Heart left ventricle (tissue), 16 donors: ENCODE results near the gene HOXC10. TPM values are rescaled to one million over a fixed set of nuclear protein-coding genes. Genes with fewer than 3 reads are reported as not detected.

Source experiments
- ATAC-seq, 4 donors: fragments of 200-7000 bp; cut with Tn5 transposase; one replicate each; pipeline ENCODE4 v1.9.1; 2020 to 2022; ENCODE audit warnings: moderate library complexity in 4 of 4, mild to moderate bottlenecking in 3 of 4, moderate number of reproducible peaks in 1 of 4
- DNase-seq, 5 donors: peaks; one replicate each; pipeline ENCODE4 v3.0.0-alpha.2; 2020
- H3K27ac ChIP-seq, 12 donors: fragments of 200-600 bp; sonication (generic) in 4 of 12; one replicate each; pipeline versions ENCODE4 v1.5.0 to v1.8.0; 2016 to 2022; ENCODE audit warnings: mild to moderate bottlenecking in 2 of 12
- H3K27me3 ChIP-seq, 9 donors: fragments of 200-600 bp; sonication (generic) in 2 of 9; one replicate each; pipeline versions ENCODE4 v1.5.1 to v1.8.0; 2016 to 2022; ENCODE audit warnings: mild to moderate bottlenecking in 3 of 9
- H3K36me3 ChIP-seq, 9 donors: fragments of 200-600 bp; sonication (generic) in 2 of 9; one replicate each; pipeline versions ENCODE4 v1.5.0 to v1.8.0; 2018 to 2022; ENCODE audit warnings: mild to moderate bottlenecking in 2 of 9
- H3K4me1 ChIP-seq, 12 donors: fragments of 200-600 bp; sonication (generic) in 4 of 12; one replicate each; pipeline versions ENCODE4 v1.5.0 to v1.8.0; 2016 to 2022; ENCODE audit warnings: mild to moderate bottlenecking in 3 of 12
- H3K4me3 ChIP-seq, 12 donors: fragments of 200-600 bp; sonication (generic) in 4 of 12; one replicate each; pipeline versions ENCODE4 v1.5.0 to v1.8.0; 2017 to 2022; ENCODE audit warnings: mild to moderate bottlenecking in 9 of 12, moderate library complexity in 4 of 12
- H3K9me3 ChIP-seq, 12 donors: fragments of 200-600 bp; sonication (generic) in 4 of 12; one replicate each; pipeline versions ENCODE4 v1.5.0 to v1.8.0; 2016 to 2022; ENCODE audit warnings: mild to moderate bottlenecking in 1 of 12
- POLR2A ChIP-seq, 2 donors: fragments of 450-650 bp; IDR thresholded peaks; one replicate each; pipeline ENCODE4 v1.6.1; 2017; ENCODE audit warnings: antibody characterized with exemption in 2 of 2, mild to moderate bottlenecking in 2 of 2, moderate library complexity in 2 of 2
- WGBS, 4 donors: extraction: QIAGEN DNeasy Blood & Tissue Kit in 2 of 4; methylation state at CpG; one replicate each; pipeline versions ENCODE4 v1.1.5 to v1.1.7; 2013 to 2018; 5-methylcytosine and 5-hydroxymethylcytosine counted together
- intact Hi-C, 10 donors: fragments of 100-400 bp; cut with DNase I; formaldehyde crosslinking; loops; one replicate each; pipeline versions ENCODE4 v1.11.1 to v1.14.2; 2022
- polyA plus RNA-seq, 2 donors: library from polyadenylated mRNA; stranded (reverse); fragments of 200-250 nt; gene quantifications; one replicate each; pipeline ENCODE4 v1.2.3, GENCODE V29; 2013
- total RNA-seq, 9 donors: library from RNA; depleted of rRNA in 2 of 9; stranded (reverse); fragments of >200 nt in 2 of 9; fragmentation: NEBNext Ultra II Directional in 3 of 9; extraction: Animal tissue kit (Norgen Biotek cat#: 25700) in 3 of 9; gene quantifications; one replicate each; pipeline versions ENCODE4 v1.1.0 to v1.2.4, GENCODE V29; 2016 to 2023
- TF ChIP-seq, protein P1 (sequence below), 12 donors: fragments of 200-600 bp; sonication (generic) in 4 of 12; IDR thresholded peaks; one replicate each; pipeline versions ENCODE4 v1.5.0 to v1.8.0; 2018 to 2022; ENCODE audit warnings: antibody characterized with exemption in 12 of 12, mild to moderate bottlenecking in 5 of 12
- donor health status: ischemic (EF 13 %, LVEDD 7.1; RV severe dilation, severe dysfunction).
- donor health status: healthy with polysubstance abuse.
- donor health status: DM: no; HTN: yes; CAD: no.
- donor health status: DM: no; HTN: no; CAD: no.
- donor health status: ischemic (EF 25% LVEDD 6.9; RV normal size, moderate dysfunction).
- donor health status: ischemic (EF 25% LVEDD 5.7; RV mildly dilated, moderate dysfunction).
- donor health status: healthy.
- donor health status: DM: yes; HTN: yes; CAD: no.
- donor health status: ischemic (EF 35%, LVEDD 5.7; RV mildly dilated, moderate dysfunction).
- donor health status: nonischemic (EF 11% LVEDD 7.7; RV severe dilation, severe dysfunction).
- donor health status: DM: yes; HTN: yes; CAD: no.
- donor health status: PGD.
- donor health status: ischemic (EF 29% LVEDD 5.4; RV normal size, mild dysfunction).
- donor health status: nonischemic (EF 23%, LVEDD 6.1; RV moderate dilation, normal function).

Gene HOXC10
- total and polyA plus RNA-seq, 11 donors: not detected

DNA sequence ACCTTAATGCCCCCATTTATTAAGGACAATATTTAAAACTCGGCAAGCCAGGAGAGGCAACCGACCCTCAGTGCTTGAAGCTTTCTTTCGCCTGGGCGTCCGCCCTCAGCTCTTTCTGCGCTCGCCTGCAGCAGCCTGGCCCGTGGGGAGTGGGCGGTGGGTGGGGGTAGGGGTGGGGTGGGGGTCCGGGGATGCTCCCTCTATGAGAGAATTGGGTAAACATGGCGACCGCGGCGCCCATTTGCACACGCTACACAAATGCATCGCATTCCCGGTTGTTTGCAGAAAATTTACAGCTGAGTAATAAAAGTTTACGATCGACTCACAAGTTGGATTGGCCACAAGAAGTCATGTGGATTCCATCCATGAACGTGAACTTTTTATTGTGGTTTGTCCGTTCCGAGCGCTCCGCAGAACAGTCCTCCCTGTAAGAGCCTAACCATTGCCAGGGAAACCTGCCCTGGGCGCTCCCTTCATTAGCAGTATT lies 31.6 kb downstream of the HOXC10 start:
- ATAC-seq (no peak), DNase-seq (no peak)
- TF ChIP-seq POLR2A (IDR thresholded peaks at IDR 0.05): no peak
- TF ChIP-seq, protein P1, sequence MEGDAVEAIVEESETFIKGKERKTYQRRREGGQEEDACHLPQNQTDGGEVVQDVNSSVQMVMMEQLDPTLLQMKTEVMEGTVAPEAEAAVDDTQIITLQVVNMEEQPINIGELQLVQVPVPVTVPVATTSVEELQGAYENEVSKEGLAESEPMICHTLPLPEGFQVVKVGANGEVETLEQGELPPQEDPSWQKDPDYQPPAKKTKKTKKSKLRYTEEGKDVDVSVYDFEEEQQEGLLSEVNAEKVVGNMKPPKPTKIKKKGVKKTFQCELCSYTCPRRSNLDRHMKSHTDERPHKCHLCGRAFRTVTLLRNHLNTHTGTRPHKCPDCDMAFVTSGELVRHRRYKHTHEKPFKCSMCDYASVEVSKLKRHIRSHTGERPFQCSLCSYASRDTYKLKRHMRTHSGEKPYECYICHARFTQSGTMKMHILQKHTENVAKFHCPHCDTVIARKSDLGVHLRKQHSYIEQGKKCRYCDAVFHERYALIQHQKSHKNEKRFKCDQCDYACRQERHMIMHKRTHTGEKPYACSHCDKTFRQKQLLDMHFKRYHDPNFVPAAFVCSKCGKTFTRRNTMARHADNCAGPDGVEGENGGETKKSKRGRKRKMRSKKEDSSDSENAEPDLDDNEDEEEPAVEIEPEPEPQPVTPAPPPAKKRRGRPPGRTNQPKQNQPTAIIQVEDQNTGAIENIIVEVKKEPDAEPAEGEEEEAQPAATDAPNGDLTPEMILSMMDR (IDR thresholded peaks at IDR 0.05): no peak
- WGBS, 4 donors: 3 to 5% (median 4%) methylated on average over 25 of the region's 25 CpGs
- Histone ChIP-seq H3K27me3 (peaks cover 61 to 96% (median 82%) of the 10 kb centered on the region in 9 donors), H3K9me3 (no peaks in the 10 kb centered on the region), H3K36me3 (no peaks in the 10 kb centered on the region), H3K4me1 (peaks cover 0 to 50% (median 24%) of the 10 kb centered on the region in 12 donors), H3K27ac (no peak overlapping the region), H3K4me3 (peak overlapping the region in 6 of 12 donors; percentile 44 to 56 (median 54))
- intact Hi-C loops: no loop called here

DNA sequence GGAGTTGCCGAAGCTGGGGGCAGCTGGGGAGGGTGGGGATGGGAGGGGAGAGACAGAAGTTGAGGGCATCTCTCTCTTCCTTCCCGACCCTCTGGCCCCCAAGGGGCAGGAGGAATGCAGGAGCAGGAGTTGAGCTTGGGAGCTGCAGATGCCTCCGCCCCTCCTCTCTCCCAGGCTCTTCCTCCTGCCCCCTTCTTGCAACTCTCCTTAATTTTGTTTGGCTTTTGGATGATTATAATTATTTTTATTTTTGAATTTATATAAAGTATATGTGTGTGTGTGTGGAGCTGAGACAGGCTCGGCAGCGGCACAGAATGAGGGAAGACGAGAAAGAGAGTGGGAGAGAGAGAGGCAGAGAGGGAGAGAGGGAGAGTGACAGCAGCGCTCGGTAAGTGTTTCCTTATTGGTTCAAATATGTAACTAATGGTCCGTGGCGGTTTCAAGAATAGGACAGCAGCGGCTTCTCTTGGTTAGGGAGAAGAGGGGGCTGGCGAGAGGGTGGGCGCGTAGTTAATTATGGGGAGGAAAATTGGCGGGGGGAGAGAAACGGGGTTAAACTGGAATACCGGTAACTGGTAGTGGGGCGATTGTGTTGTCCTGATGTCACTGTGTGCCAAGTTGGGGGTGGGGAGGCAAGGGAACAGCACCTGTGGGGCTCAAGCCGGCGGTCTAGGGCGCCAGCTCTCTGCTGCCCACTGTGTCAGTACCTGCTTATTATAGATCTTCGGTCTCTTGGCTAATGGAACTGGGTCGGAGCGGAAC lies 32.3 kb downstream of the HOXC10 start:
- intact Hi-C loops: no loop called here
- no peaks in the 10 kb centered on the region for H3K9me3 ChIP-seq
- 3 to 4% (median 4%) methylated on average over 24 of the region's 24 CpGs for WGBS, 4 donors
- peaks cover 56 to 97% (median 83%) of the 10 kb centered on the region in 9 donors for H3K27me3 ChIP-seq
- TF ChIP-seq POLR2A (IDR thresholded peaks at IDR 0.05): no peak
- TF ChIP-seq, protein P1 (IDR thresholded peaks at IDR 0.05): peak in 1 of 12 donors; percentile 14
- H3K4me1 ChIP-seq: peaks cover 0 to 50% (median 24%) of the 10 kb centered on the region in 12 donors
- peak overlapping the region; percentile 13 to 56 (median 48) for H3K4me3 ChIP-seq
- peak; percentile 6 to 57 (median 44) for ATAC-seq
- no peaks in the 10 kb centered on the region for H3K36me3 ChIP-seq
- DNase-seq: no peak
- H3K27ac ChIP-seq: peak overlapping the region in 1 of 12 donors; percentile 25

DNA sequence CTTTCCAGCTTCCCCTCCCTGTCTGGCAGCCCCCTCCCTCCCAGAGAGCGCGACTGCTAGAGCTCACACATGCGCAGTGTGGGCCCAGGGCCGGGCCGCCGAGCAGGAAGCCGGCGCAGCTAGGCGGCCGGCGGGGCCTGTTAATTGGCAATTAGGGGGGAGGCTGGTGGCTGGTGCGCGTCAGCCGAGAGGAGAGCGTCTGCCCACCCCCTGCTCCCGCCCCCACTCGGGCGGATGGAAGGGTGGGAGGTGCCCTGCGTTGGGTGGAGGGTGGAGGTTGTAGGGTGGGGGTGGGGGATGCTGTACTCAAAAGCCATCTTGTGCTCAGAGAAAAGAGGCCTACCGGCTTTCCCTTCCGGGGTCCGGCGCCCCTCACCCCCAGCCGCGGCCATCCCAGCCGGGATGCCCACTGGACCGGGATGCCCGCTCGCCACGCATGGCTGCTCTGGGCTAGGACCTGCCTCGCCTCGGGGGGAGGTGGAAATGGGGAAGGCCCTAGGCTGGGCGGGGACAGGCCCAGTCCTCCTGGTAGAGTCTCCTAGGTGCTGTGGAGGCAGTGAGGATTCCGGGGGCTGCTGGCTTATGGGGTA lies 33.0 kb downstream of the HOXC10 start:
- TF ChIP-seq, protein P1 (IDR thresholded peaks at IDR 0.05): peak in 1 of 12 donors; percentile 7
- no peak for TF ChIP-seq POLR2A (IDR thresholded peaks at IDR 0.05)
- H3K27me3 ChIP-seq: peaks cover 48 to 97% (median 79%) of the 10 kb centered on the region in 9 donors
- H3K27ac ChIP-seq: peak overlapping the region in 3 of 12 donors; percentile 24 to 39 (median 25)
- H3K36me3 ChIP-seq: no peaks in the 10 kb centered on the region
- intact Hi-C loops: no loop called here
- 0 to 8% (median 4%) methylated on average over 8 to 34 of the region's 34 CpGs for WGBS, 4 donors
- ATAC-seq: peak; percentile 63 to 88 (median 86)
- DNase-seq: peak; percentile 38 to 86 (median 67)
- no peaks in the 10 kb centered on the region for H3K9me3 ChIP-seq
- H3K4me3 ChIP-seq: peak overlapping the region; percentile 13 to 56 (median 48)
- peaks cover 0 to 50% (median 24%) of the 10 kb centered on the region in 12 donors for H3K4me1 ChIP-seq

DNA sequence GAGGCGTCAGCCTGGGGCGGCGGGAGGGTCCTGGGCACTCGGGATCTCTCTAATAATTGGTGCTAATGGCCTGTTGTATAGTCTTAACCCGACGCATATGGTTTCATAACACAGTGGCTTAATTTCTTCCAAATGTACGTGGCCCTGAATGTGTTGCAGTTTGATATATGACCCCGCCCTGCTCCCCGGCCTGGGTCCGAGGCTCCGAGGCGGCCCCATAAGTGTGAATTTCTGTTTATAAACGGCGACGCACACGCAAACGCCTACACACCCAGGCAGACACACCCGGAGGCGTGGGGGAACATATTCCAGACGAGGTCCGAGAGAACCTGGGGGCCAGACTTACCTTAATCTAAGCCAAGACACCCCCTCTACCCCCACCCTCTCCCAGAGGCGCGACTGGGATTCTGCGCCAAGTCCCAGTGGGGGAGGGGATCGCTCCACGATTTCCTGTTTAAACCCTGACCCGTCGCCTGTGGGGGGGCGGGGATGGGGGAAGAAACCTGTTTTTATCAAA lies 33.6 kb downstream of the HOXC10 start:
- no peaks in the 10 kb centered on the region for H3K9me3 ChIP-seq
- peaks cover 0 to 50% (median 24%) of the 10 kb centered on the region in 12 donors for H3K4me1 ChIP-seq
- H3K27ac ChIP-seq: peak overlapping the region in 2 of 12 donors; percentile 24 to 25
- peak overlapping the region in 7 of 12 donors; percentile 41 to 56 (median 49) for H3K4me3 ChIP-seq
- TF ChIP-seq, protein P1 (IDR thresholded peaks at IDR 0.05): no peak
- TF ChIP-seq POLR2A (IDR thresholded peaks at IDR 0.05): no peak
- DNase-seq: no peak
- no peak for ATAC-seq
- intact Hi-C loops: no loop called here
- WGBS, 4 donors: 42 to 52% (median 48%) methylated on average over 23 to 29 of the region's 29 CpGs
- peaks cover 43 to 97% (median 79%) of the 10 kb centered on the region in 9 donors for H3K27me3 ChIP-seq
- no peaks in the 10 kb centered on the region for H3K36me3 ChIP-seq
